GM12878 (cell line): ENCODE results near the gene GRK2. TPM values are rescaled to one million over a fixed set of nuclear protein-coding genes. Genes with fewer than 3 reads are reported as not detected.

Experiments used
- BRCA1 ChIP-seq: IDR thresholded peaks from 2 replicates; pipeline ENCODE4 v1.6.1; 2011; ENCODE audit warnings: low read depth, low read length, improper control_type of control experiment
- NFXL1 ChIP-seq: fragments of 450-650 bp; IDR thresholded peaks from 2 replicates; pipeline ENCODE4 v1.6.1; 2017; ENCODE audit warnings: antibody characterized with exemption, mild to moderate bottlenecking, borderline replicate concordance
- STAT1 ChIP-seq: fragments of 450-650 bp; conservative IDR thresholded peaks from 2 replicates; pipeline ENCODE4 v1.6.1; 2014; ENCODE audit warnings: antibody characterized with exemption, mild to moderate bottlenecking
- ZNF24 ChIP-seq: fragments of 450-650 bp; IDR thresholded peaks from 2 replicates; pipeline ENCODE4 v1.6.1; 2017; ENCODE audit warnings: antibody characterized with exemption, mild to moderate bottlenecking
- ZNF622 ChIP-seq: fragments of 450-650 bp; IDR thresholded peaks from 2 replicates; pipeline ENCODE4 v1.6.1; 2017; ENCODE audit warnings: mild to moderate bottlenecking, inconsistent platforms
- ZNF687 ChIP-seq: fragments of 450-650 bp; IDR thresholded peaks from 2 replicates; pipeline ENCODE4 v1.6.1; 2017; ENCODE audit warnings: mild to moderate bottlenecking, moderate library complexity
- polyA plus RNA-seq, 11 experiments: library from polyadenylated mRNA; depleted of rRNA in 4 of 11; unstranded in 6 of 11; stranded (reverse) in 5 of 11; fragments of >200 nt; fragmentation: Nextera tagmentation in 4 of 11; fragmentation: Illumina TruSeq in 1 of 11; extraction: Ambion mirVana in 4 of 11; extraction: Trizol in 1 of 11; gene quantifications; 1 replicate in 1 of 11; 2 replicates in 10 of 11; pipeline versions ENCODE4 v1.2.1 to v1.2.3, GENCODE V29; 2011 to 2016; ENCODE audit warnings: inconsistent platforms in 2 of 11, missing spikeins in 2 of 11, low read depth in 1 of 11
- total RNA-seq, 4 experiments: library from RNA; depleted of rRNA in 3 of 4; stranded (reverse); fragments of >200 nt in 3 of 4; fragmentation: Illumina TruSeq in 1 of 4; extraction: Trizol in 1 of 4; gene quantifications; 2 replicates each; pipeline versions ENCODE4 v1.2.1 to v1.2.3, GENCODE V29; 2013 to 2021
- TF ChIP-seq, protein P1 (sequence below): fragments of 450-650 bp; IDR thresholded peaks from 2 replicates; pipeline ENCODE4 v1.6.1; 2016; ENCODE audit warnings: mild to moderate bottlenecking
- TF ChIP-seq, protein P2 (sequence below): IDR thresholded peaks from 2 replicates; pipeline ENCODE4 v1.6.1; 2012; ENCODE audit warnings: low read depth, low read length, improper control_type of control experiment
- TF ChIP-seq, protein P3 (sequence below): fragments of 150-350 bp; IDR thresholded peaks from 2 replicates; pipeline ENCODE4 v1.6.1; 2016; ENCODE audit warnings: low read depth, low read length

GRK2 gene
- total and polyA plus RNA-seq, 10 of the 15 experiments (the other 5 are each of a cell fraction or from before 2014, with no cell fraction given): 1.0 to 160 (median 66.1) TPM

GRCh38 chr11:67280341-67280787, 14.1 kb downstream of the GRK2 start (continued):
- TF ChIP-seq, protein P1, sequence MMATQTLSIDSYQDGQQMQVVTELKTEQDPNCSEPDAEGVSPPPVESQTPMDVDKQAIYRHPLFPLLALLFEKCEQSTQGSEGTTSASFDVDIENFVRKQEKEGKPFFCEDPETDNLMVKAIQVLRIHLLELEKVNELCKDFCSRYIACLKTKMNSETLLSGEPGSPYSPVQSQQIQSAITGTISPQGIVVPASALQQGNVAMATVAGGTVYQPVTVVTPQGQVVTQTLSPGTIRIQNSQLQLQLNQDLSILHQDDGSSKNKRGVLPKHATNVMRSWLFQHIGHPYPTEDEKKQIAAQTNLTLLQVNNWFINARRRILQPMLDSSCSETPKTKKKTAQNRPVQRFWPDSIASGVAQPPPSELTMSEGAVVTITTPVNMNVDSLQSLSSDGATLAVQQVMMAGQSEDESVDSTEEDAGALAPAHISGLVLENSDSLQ: no peak
- TF ChIP-seq, protein P2, sequence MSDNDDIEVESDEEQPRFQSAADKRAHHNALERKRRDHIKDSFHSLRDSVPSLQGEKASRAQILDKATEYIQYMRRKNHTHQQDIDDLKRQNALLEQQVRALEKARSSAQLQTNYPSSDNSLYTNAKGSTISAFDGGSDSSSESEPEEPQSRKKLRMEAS: no peak
- TF ChIP-seq ZNF687 (no peak), STAT1 (no peak), ZNF24 (no peak), NFXL1 (no peak), ZNF622 (no peak), BRCA1 (no peak)
- TF ChIP-seq, protein P3, sequence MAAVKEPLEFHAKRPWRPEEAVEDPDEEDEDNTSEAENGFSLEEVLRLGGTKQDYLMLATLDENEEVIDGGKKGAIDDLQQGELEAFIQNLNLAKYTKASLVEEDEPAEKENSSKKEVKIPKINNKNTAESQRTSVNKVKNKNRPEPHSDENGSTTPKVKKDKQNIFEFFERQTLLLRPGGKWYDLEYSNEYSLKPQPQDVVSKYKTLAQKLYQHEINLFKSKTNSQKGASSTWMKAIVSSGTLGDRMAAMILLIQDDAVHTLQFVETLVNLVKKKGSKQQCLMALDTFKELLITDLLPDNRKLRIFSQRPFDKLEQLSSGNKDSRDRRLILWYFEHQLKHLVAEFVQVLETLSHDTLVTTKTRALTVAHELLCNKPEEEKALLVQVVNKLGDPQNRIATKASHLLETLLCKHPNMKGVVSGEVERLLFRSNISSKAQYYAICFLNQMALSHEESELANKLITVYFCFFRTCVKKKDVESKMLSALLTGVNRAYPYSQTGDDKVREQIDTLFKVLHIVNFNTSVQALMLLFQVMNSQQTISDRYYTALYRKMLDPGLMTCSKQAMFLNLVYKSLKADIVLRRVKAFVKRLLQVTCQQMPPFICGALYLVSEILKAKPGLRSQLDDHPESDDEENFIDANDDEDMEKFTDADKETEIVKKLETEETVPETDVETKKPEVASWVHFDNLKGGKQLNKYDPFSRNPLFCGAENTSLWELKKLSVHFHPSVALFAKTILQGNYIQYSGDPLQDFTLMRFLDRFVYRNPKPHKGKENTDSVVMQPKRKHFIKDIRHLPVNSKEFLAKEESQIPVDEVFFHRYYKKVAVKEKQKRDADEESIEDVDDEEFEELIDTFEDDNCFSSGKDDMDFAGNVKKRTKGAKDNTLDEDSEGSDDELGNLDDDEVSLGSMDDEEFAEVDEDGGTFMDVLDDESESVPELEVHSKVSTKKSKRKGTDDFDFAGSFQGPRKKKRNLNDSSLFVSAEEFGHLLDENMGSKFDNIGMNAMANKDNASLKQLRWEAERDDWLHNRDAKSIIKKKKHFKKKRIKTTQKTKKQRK: no peak
